CD4-positive, alpha-beta memory T cell (primary cell): ENCODE data around the gene LIMS2. TPM values are rescaled to one million over a fixed set of nuclear protein-coding genes. Genes with fewer than 3 reads are reported as not detected.

Experiments used
- CTCF ChIA-PET: fragments of 350-600 bp; sonication (Branson Sonifier 250); formaldehyde crosslinking; loops from one replicate; lab custom pipeline; 2021; ENCODE audit warnings: inconsistent platforms; ENCODE audit not compliant: partially characterized antibody; lab: Charles Lee
- POLR2A ChIA-PET: fragments of 350-600 bp; sonication (Branson Sonifier 250); formaldehyde crosslinking; loops from one replicate; lab custom pipeline; 2021; ENCODE audit not compliant: partially characterized antibody; lab: Charles Lee
- DNase-seq, 5 donors: peaks; one replicate each; pipeline versions ENCODE4 v3.0.0 to v3.0.0-alpha.2; 2020 to 2022; ENCODE audit warnings: mixed read lengths in 1 of 5
- H3K27ac ChIP-seq: one replicate; pipeline ENCODE4 v1.7.0; 2013; ENCODE audit warnings: low read depth, low read length
- H3K27me3 ChIP-seq: 2 replicates; pipeline ENCODE4 v1.7.0; 2013; ENCODE audit warnings: mild to moderate bottlenecking, low read length, moderate library complexity; ENCODE audit not compliant: insufficient read depth
- H3K36me3 ChIP-seq: 2 replicates; pipeline ENCODE4 v1.7.0; 2013; ENCODE audit warnings: mild to moderate bottlenecking, low read length, moderate library complexity; ENCODE audit not compliant: insufficient read depth
- H3K4me1 ChIP-seq: 2 replicates; pipeline ENCODE4 v1.7.0; 2013; ENCODE audit warnings: mild to moderate bottlenecking, low read length, moderate library complexity; ENCODE audit not compliant: insufficient read depth
- H3K4me3 ChIP-seq, 2 donors: one replicate each; pipeline ENCODE4 v1.7.0; 2013; ENCODE audit warnings: low read length in 2 of 2, mild to moderate bottlenecking in 1 of 2
- H3K9me3 ChIP-seq, 2 donors: one replicate each; pipeline ENCODE4 v1.7.0; 2013; ENCODE audit warnings: low read length in 2 of 2, control low read depth in 1 of 2; ENCODE audit not compliant: control insufficient read depth in 1 of 2
- H3K27ac Mint-ChIP-seq, 7 donors: one replicate each; pipeline ENCODE4 v1.8.0; 2020 to 2021; ENCODE audit warnings: mixed read lengths in 7 of 7, mild to moderate bottlenecking in 6 of 7, inconsistent platforms in 3 of 7, moderate library complexity in 3 of 7
- H3K27me3 Mint-ChIP-seq, 2 donors: one replicate each; pipeline ENCODE4 v1.8.0; 2020 to 2021; ENCODE audit warnings: mixed read lengths in 2 of 2
- H3K36me3 Mint-ChIP-seq, 2 donors: one replicate each; pipeline ENCODE4 v1.8.0; 2020 to 2021; ENCODE audit warnings: mixed read lengths in 2 of 2, inconsistent platforms in 1 of 2, mild to moderate bottlenecking in 1 of 2
- H3K4me1 Mint-ChIP-seq, 4 donors: one replicate each; pipeline ENCODE4 v1.8.0; 2020 to 2021; ENCODE audit warnings: mixed read lengths in 4 of 4, mild to moderate bottlenecking in 1 of 4
- H3K4me3 Mint-ChIP-seq, 8 donors: one replicate each; pipeline ENCODE4 v1.8.0; 2020 to 2021; ENCODE audit warnings: mixed read lengths in 8 of 8, mild to moderate bottlenecking in 7 of 8, moderate library complexity in 6 of 8, inconsistent platforms in 3 of 8
- H3K9me3 Mint-ChIP-seq, 8 donors: one replicate each; pipeline ENCODE4 v1.8.0; 2020 to 2021; ENCODE audit warnings: mixed read lengths in 8 of 8, mild to moderate bottlenecking in 5 of 8, inconsistent platforms in 3 of 8, moderate library complexity in 1 of 8
- intact Hi-C: fragments of 100-400 bp; cut with micrococcal nuclease; formaldehyde crosslinking; loops from one replicate; pipeline ENCODE4 v1.15.1; 2023
- polyA plus RNA-seq, 2 donors: library from polyadenylated mRNA; unstranded; fragments of 300-500 nt; fragmentation: Illumina TruSeq; gene quantifications; one replicate each; pipeline ENCODE4 v1.2.3, GENCODE V29; 2021
- total RNA-seq, 2 experiments: library from RNA; stranded (reverse); gene quantifications; one replicate each; pipeline ENCODE4 v1.2.3, GENCODE V29; 2021

LIMS2 gene
- total and polyA plus RNA-seq, 4 experiments from 2014 or later, result 6.0 to 15.9 (median 9.0) TPM

DNA sequence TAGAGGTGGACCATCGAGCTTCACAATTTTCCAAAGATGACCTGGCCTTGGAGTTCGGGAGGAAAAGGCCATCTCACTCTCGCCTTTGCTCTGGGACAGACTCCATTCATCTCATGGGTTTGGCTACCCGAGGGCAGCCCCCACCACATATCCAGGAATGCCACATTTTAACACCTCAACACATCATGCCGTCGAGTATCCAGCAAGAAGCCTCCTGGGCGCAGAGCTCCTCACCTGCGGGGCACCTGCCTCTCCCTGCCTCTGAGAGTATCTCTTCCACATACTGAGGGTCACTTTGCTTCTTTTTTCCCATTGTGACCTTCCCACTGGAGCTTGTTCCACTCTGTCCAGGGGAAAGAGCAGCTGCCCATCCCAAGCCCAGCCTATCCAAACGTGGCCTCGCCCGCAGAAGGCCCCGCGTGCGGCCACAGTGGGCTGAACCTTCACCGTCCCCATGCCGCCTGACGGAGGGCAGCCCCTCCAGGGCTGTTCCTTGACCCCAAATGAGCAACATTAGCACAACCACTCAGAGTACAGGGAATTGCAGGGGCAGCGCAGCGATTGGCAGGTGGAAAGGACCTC lies 5.5 kb upstream of the LIMS2 start:
- Mint-ChIP-seq H3K4me3 (no peak overlapping the region), H3K9me3 (peaks cover 0 to 2% (median 0%) of the 10 kb centered on the region in 8 donors), H3K4me1 (peaks cover 0 to 4% (median 2%) of the 10 kb centered on the region in 4 donors), H3K27ac (no peak overlapping the region), H3K36me3 (no peaks in the 10 kb centered on the region), H3K27me3 (peaks cover 15 to 17% of the 10 kb centered on the region in 2 donors)
- Histone ChIP-seq H3K4me3 (no peak overlapping the region), H3K27me3 (no peaks in the 10 kb centered on the region), H3K9me3 (no peaks in the 10 kb centered on the region), H3K36me3 (no peaks in the 10 kb centered on the region), H3K27ac (no peak overlapping the region), H3K4me1 (no peaks in the 10 kb centered on the region)
- POLR2A ChIA-PET, result no interaction called here
- CTCF ChIA-PET, result interaction anchor here (0.8 kb wide), 1 partner anchor 9 kb away, joined by 3 read pairs; no protein-coding TSS in a partner anchor
- intact Hi-C loops, result no loop called here
- DNase-seq, result no peak

DNA sequence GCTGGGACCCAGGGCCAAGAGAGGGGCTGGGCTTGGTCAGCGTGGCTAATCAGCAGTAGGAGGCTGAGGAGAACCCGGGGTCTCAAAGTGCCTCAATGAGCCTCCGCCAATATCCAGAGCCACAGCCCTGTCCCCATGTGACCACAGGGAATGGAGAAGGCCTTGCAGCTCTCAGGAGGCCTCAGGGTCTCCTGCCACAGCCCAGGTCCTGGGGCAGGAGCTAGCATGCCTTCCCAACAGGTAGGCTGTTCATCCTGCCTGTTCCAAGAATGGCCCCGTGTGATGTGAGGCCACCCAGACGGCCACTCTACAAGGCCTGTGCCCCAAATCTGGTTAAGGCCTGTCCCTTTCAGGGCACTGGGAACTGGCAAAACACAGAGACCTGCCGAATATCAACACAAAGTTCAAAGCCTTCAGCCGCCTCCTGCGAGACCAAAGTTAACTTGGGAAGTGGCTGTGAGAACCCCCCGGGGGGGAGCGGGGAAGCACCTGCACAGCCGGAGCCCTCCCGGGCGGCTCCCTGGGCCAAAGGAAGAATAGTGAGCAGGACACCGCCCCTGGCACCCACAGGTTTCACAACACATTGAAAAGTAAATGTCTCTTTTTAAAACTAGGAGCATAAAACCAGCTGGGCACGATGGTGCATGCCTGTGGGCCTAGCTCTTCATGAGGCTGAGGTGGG lies 4.5 kb upstream of the LIMS2 start:
- H3K27ac Mint-ChIP-seq, result no peak overlapping the region
- Histone ChIP-seq H3K27me3 (no peaks in the 10 kb centered on the region), H3K27ac (no peak overlapping the region), H3K4me3 (no peak overlapping the region), H3K4me1 (no peaks in the 10 kb centered on the region), H3K36me3 (no peaks in the 10 kb centered on the region), H3K9me3 (no peaks in the 10 kb centered on the region)
- DNase-seq, result no peak
- peaks cover 0 to 2% (median 0%) of the 10 kb centered on the region in 8 donors for H3K9me3 Mint-ChIP-seq
- intact Hi-C loops, result no loop called here
- H3K4me1 Mint-ChIP-seq, result peaks cover 0 to 7% (median 4%) of the 10 kb centered on the region in 4 donors
- POLR2A ChIA-PET, result no interaction called here
- H3K4me3 Mint-ChIP-seq, result no peak overlapping the region
- CTCF ChIA-PET, result no interaction called here
- H3K36me3 Mint-ChIP-seq, result no peaks in the 10 kb centered on the region
- peaks cover 18 to 19% of the 10 kb centered on the region in 2 donors for H3K27me3 Mint-ChIP-seq

DNA sequence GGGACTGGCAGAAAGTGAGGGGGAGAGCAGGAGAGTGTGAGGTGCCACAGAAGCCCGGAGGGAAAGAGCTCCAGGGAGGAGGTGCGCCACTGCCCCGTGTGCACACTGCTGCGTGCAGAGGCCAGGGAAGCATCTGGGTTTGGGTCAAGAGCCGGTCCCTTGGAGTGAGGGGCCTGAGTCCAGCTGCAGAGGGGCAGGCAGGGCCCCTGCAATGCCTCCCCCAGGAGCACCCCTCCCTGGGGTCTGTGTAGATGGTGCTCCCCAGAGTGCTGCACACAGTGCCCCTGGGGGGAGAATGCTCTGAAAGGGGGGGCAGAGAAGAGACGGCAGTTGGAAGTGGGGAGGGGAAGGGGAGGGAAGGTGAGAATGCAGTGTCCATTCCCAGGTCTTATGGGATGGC lies 3.7 kb upstream of the LIMS2 start:
- no peak for DNase-seq
- no peaks in the 10 kb centered on the region for H3K36me3 ChIP-seq
- no peak overlapping the region for H3K4me3 ChIP-seq
- POLR2A ChIA-PET, result no interaction called here
- Mint-ChIP-seq H3K4me1 (peaks cover 2 to 13% (median 7%) of the 10 kb centered on the region in 4 donors), H3K9me3 (peaks cover 0 to 2% (median 0%) of the 10 kb centered on the region in 8 donors), H3K27ac (no peak overlapping the region), H3K4me3 (no peak overlapping the region), H3K36me3 (no peaks in the 10 kb centered on the region), H3K27me3 (peaks cover 23% of the 10 kb centered on the region in 2 donors)
- peaks cover 4% of the 10 kb centered on the region for H3K27me3 ChIP-seq
- H3K27ac ChIP-seq, result no peak overlapping the region
- peaks cover 4% of the 10 kb centered on the region for H3K4me1 ChIP-seq
- CTCF ChIA-PET, result no interaction called here
- H3K9me3 ChIP-seq, result no peaks in the 10 kb centered on the region
- intact Hi-C loops, result no loop called here

DNA sequence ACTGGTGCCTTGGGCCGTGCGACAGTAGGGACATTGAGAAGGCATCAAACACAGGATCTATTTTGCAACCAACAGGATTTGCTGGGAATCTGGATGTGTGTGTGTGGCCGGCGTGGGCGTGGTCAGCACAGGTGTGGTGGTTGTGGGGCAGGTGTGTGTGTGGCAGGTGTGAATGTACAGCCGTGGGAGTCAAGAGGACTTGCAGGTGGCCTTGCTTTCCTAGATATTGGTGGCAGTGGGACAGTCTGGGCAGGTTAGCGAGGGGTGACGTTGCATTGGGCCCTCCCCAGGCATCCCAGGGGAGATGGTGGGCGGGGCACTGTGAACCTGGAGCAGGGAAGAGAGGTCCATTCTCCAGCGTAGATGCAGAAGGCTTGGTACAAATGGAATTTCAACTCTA lies 3.2 kb upstream of the LIMS2 start:
- H3K9me3 ChIP-seq, result no peaks in the 10 kb centered on the region
- H3K4me3 ChIP-seq, result no peak overlapping the region
- peaks cover 9% of the 10 kb centered on the region for H3K27me3 ChIP-seq
- H3K4me1 ChIP-seq, result peaks cover 4% of the 10 kb centered on the region
- CTCF ChIA-PET, result no interaction called here
- no peaks in the 10 kb centered on the region for H3K36me3 ChIP-seq
- no peak for DNase-seq
- peaks cover 0 to 2% (median 0%) of the 10 kb centered on the region in 8 donors for H3K9me3 Mint-ChIP-seq
- intact Hi-C loops, result no loop called here
- no peak overlapping the region for H3K27ac ChIP-seq
- H3K4me1 Mint-ChIP-seq, result peaks cover 2 to 13% (median 7%) of the 10 kb centered on the region in 4 donors
- peaks cover 24 to 28% of the 10 kb centered on the region in 2 donors for H3K27me3 Mint-ChIP-seq
- no peaks in the 10 kb centered on the region for H3K36me3 Mint-ChIP-seq
- H3K4me3 Mint-ChIP-seq, result no peak overlapping the region
- POLR2A ChIA-PET, result no interaction called here
- H3K27ac Mint-ChIP-seq, result no peak overlapping the region

DNA sequence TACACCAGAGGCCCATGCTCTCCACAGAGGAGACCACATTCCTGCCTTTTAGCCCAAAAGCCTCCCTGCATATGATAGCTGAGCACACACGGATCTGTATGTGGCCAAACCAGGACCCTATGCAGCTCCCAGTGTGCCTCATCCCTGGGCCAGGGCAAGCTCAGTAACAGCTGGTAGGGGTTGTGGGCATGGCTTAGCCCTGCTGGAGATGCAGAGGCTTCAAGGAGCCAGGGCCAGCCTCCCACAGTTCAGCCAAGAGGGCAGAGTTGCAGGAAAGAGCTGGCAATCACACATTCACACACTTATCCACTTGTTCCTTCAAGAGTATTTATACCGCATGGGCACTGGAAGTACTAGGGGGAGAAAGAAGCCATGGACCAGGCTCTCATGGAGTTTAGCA lies 1.6 kb upstream of the LIMS2 start:
- peak overlapping the region in 1 of 8 donors; percentile 29 for H3K4me3 Mint-ChIP-seq
- H3K27me3 ChIP-seq, result peaks cover 10% of the 10 kb centered on the region
- ChIA-PET CTCF (interaction anchor here (1.8 kb wide), 1 partner anchor 25 kb away, joined by 4 read pairs; no protein-coding TSS in a partner anchor), POLR2A (no interaction called here)
- peaks cover 2 to 13% (median 6%) of the 10 kb centered on the region in 4 donors for H3K4me1 Mint-ChIP-seq
- H3K36me3 Mint-ChIP-seq, result no peaks in the 10 kb centered on the region
- no peak for DNase-seq
- intact Hi-C loops, result no loop called here
- H3K9me3 ChIP-seq, result no peaks in the 10 kb centered on the region
- H3K9me3 Mint-ChIP-seq, result peaks cover 0 to 2% (median 0%) of the 10 kb centered on the region in 8 donors
- H3K27me3 Mint-ChIP-seq, result peaks cover 32 to 35% of the 10 kb centered on the region in 2 donors
- H3K4me3 ChIP-seq, result no peak overlapping the region
- no peaks in the 10 kb centered on the region for H3K36me3 ChIP-seq
- H3K27ac ChIP-seq, result no peak overlapping the region
- H3K27ac Mint-ChIP-seq, result no peak overlapping the region
- H3K4me1 ChIP-seq, result peaks cover 4% of the 10 kb centered on the region

DNA sequence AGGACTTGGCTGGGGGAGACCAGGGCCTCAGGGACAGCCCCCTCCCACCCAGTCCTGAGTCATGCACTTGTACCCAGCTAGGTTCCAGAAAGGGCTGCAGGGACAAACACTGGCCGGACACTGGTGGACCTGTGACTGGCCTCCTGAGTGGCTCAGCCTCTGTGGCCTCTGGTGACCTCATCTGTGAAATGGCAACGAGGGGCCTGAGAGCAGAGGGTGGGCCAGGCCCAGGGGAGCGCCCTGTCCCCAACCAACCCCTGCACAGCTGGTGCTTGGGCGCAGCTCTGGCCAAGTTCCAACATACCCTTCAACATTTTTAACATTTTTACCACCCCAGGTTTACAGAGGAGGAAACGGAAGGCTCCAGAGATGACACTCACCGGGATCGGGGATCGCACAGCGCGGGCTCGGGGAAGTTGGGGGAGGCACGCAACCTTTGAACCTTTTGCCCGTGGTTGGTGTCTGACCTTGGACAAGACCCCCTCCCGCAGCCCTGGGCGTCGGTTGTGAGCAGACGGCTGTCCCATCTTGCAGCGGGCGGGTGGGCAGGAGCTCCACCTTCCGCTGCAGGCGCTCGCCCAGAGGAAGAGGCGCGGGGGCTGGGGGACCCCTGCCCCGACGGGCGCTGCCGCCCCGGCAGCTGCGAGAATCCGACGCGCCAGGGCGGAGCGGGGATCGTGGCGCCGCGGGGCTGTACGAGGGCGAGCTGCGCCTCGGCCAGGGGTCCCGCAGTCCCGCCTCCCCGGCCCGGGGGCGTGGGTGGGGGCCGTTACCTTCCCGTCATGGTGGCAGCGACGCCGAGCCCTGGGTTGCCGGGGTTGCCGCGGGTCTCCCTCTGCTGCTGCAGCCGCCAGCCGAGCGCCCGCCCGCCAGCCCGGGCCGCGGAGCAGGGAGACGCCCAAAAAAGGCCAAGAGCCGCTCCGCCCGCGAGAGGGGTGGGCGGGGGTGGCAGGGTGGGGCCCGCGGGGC lies 805 bp downstream of the LIMS2 start:
- H3K36me3 Mint-ChIP-seq, result no peaks in the 10 kb centered on the region
- ChIA-PET CTCF (no interaction called here), POLR2A (interaction anchor here (0.7 kb wide), 1 partner anchor 28 kb away, joined by 3 read pairs; no protein-coding TSS in a partner anchor)
- peak in 3 of 5 donors; percentile 11 to 15 (median 14) for DNase-seq
- H3K9me3 ChIP-seq, result no peaks in the 10 kb centered on the region
- peak overlapping the region; percentile 52 to 83 (median 79) for H3K4me3 Mint-ChIP-seq
- no peak overlapping the region for H3K27ac ChIP-seq
- peak overlapping the region in 1 of 7 donors; percentile 72 for H3K27ac Mint-ChIP-seq
- peak overlapping the region in 1 of 2 donors; percentile 19 for H3K4me3 ChIP-seq
- intact Hi-C loops, result no loop called here
- peaks cover 0 to 6% (median 0%) of the 10 kb centered on the region in 8 donors for H3K9me3 Mint-ChIP-seq
- peaks cover 4% of the 10 kb centered on the region for H3K4me1 ChIP-seq
- H3K27me3 ChIP-seq, result peaks cover 10% of the 10 kb centered on the region
- H3K4me1 Mint-ChIP-seq, result peaks cover 2 to 13% (median 6%) of the 10 kb centered on the region in 4 donors
- no peaks in the 10 kb centered on the region for H3K36me3 ChIP-seq
- H3K27me3 Mint-ChIP-seq, result peaks cover 38 to 44% of the 10 kb centered on the region in 2 donors
